NOMO-1 (cell line): ENCODE data around the gene TENM3.

Experiments used
- DNase-seq, 2 experiments: peaks; one replicate each; lab custom pipeline; 2025; ENCODE audit not compliant: unreplicated experiment in 2 of 2; lab: John Stamatoyannopoulos, UW

The TENM3 gene

GRCh38 chr4:182700362-182701160, 457.4 kb downstream of the TENM3 start:
- DNase-seq: no peak

- DNase-seq: no peak
Measured at GRCh38 chr4:182704077-182704476, 460.9 kb downstream of the TENM3 start.

GRCh38 chr4:182704948-182705347, 461.7 kb downstream of the TENM3 start:
- DNase-seq: no peak

GRCh38 chr4:182705389-182705788, 462.2 kb downstream of the TENM3 start:
- no peak for DNase-seq

- no peak for DNase-seq
Measured at GRCh38 chr4:182711211-182711610, 468.0 kb downstream of the TENM3 start.

- no peak for DNase-seq
Measured at GRCh38 chr4:182715548-182715947, 472.3 kb downstream of the TENM3 start.

GRCh38 chr4:182716192-182716591, 473.0 kb downstream of the TENM3 start:
- no peak for DNase-seq

- no peak for DNase-seq
Measured at GRCh38 chr4:182717788-182718583, 474.8 kb downstream of the TENM3 start.

GRCh38 chr4:182724414-182724813, 481.2 kb downstream of the TENM3 start:
- no peak for DNase-seq

- no peak for DNase-seq
Measured at GRCh38 chr4:182729516-182729915, 486.3 kb downstream of the TENM3 start.

- DNase-seq: no peak
Measured at GRCh38 chr4:182730791-182731190, 487.6 kb downstream of the TENM3 start.

GRCh38 chr4:182736207-182736606, 493.0 kb downstream of the TENM3 start:
- DNase-seq: no peak

GRCh38 chr4:182738283-182739047, 495.3 kb downstream of the TENM3 start:
- no peak for DNase-seq

- no peak for DNase-seq
Measured at GRCh38 chr4:182740256-182740655, 497.1 kb downstream of the TENM3 start.

GRCh38 chr4:182741054-182741453, 497.9 kb downstream of the TENM3 start:
- DNase-seq: no peak

GRCh38 chr4:182741914-182742313, 498.7 kb downstream of the TENM3 start:
- no peak for DNase-seq

- DNase-seq: no peak
Measured at GRCh38 chr4:182743815-182744214, 500.6 kb downstream of the TENM3 start.

- DNase-seq: no peak
Measured at GRCh38 chr4:182745237-182745636, 502.0 kb downstream of the TENM3 start.

- no peak for DNase-seq
Measured at GRCh38 chr4:182746876-182747275, 503.7 kb downstream of the TENM3 start.

- DNase-seq: no peak
Measured at GRCh38 chr4:182748283-182748682, 505.1 kb downstream of the TENM3 start.

- DNase-seq: no peak
Measured at GRCh38 chr4:182748949-182749348, 505.7 kb downstream of the TENM3 start.
